Tibial artery (tissue), 4 donors: Measurements from ENCODE around the gene NEGR1.

ENCODE experiments used
- DNase-seq, 2 donors: peaks; one replicate each; pipeline ENCODE4 v3.0.0-alpha.2; 2019
- H3K27ac ChIP-seq, 2 donors: fragments of 200-600 bp; sonication (generic) in 1 of 2; 1 replicate in 1 of 2; 2 replicates in 1 of 2; pipeline ENCODE4 v1.5.1; 2018 to 2019; ENCODE audit warnings: mild to moderate bottlenecking in 1 of 2
- H3K27me3 ChIP-seq, 2 donors: fragments of 200-600 bp; sonication (generic) in 1 of 2; one replicate each; pipeline versions ENCODE4 v1.5.1 to v1.6.0; 2016 to 2019
- H3K36me3 ChIP-seq, 3 donors: fragments of 200-600 bp; sonication (generic) in 2 of 3; one replicate each; pipeline ENCODE4 v1.5.1; 2016 to 2019; ENCODE audit warnings: mild to moderate bottlenecking in 2 of 3
- H3K4me1 ChIP-seq, 4 donors: fragments of 200-600 bp; sonication (generic) in 2 of 4; 1 replicate in 3 of 4; 2 replicates in 1 of 4; pipeline ENCODE4 v1.5.1; 2016 to 2019
- H3K4me3 ChIP-seq, 2 donors: fragments of 200-600 bp; sonication (generic) in 1 of 2; 1 replicate in 1 of 2; 2 replicates in 1 of 2; pipeline ENCODE4 v1.5.1; 2018 to 2019; ENCODE audit warnings: mild to moderate bottlenecking in 2 of 2
- H3K9me3 ChIP-seq, 3 donors: fragments of 200-600 bp; sonication (generic) in 1 of 3; one replicate each; pipeline ENCODE4 v1.5.1; 2016 to 2019
- CTCF ChIP-seq, 2 experiments: fragments of 200-600 bp in 1 of 2; fragments of 450-650 bp in 1 of 2; IDR thresholded peaks; one replicate each; pipeline ENCODE4 v1.5.1; 2017 to 2019; ENCODE audit warnings: antibody characterized with exemption in 2 of 2, mild to moderate bottlenecking in 1 of 2, moderate library complexity in 1 of 2
- intact Hi-C: fragments of 100-400 bp; cut with DNase I; formaldehyde crosslinking; loops from one replicate; pipeline ENCODE4 v1.15.0; 2023; ENCODE audit warnings: low total_unique reads

Gene NEGR1

GRCh38 chr1:71357708-71358107 lies 924.6 kb downstream of the NEGR1 start:
- no peaks in the 10 kb centered on the region for H3K36me3 ChIP-seq
- no peaks in the 10 kb centered on the region for H3K4me1 ChIP-seq
- no peak overlapping the region for H3K4me3 ChIP-seq
- peaks cover 0 to 4% (median 0%) of the 10 kb centered on the region in 3 donors for H3K9me3 ChIP-seq
- intact Hi-C loops, result no loop called here
- TF ChIP-seq CTCF (IDR thresholded peaks at IDR 0.05), result no peak
- H3K27ac ChIP-seq, result no peak overlapping the region
- no peaks in the 10 kb centered on the region for H3K27me3 ChIP-seq
- DNase-seq, result no peak

GRCh38 chr1:71351438-71351837 lies 930.9 kb downstream of the NEGR1 start:
- intact Hi-C loops, result no loop called here
- no peaks in the 10 kb centered on the region for H3K27me3 ChIP-seq
- no peak overlapping the region for H3K4me3 ChIP-seq
- TF ChIP-seq CTCF (IDR thresholded peaks at IDR 0.05), result no peak
- no peak overlapping the region for H3K27ac ChIP-seq
- DNase-seq, result no peak
- H3K36me3 ChIP-seq, result no peaks in the 10 kb centered on the region
- peaks cover 0 to 4% (median 0%) of the 10 kb centered on the region in 4 donors for H3K4me1 ChIP-seq
- no peaks in the 10 kb centered on the region for H3K9me3 ChIP-seq

- peaks cover 0 to 4% (median 0%) of the 10 kb centered on the region in 4 donors for H3K4me1 ChIP-seq
- no peak overlapping the region for H3K4me3 ChIP-seq
- no peaks in the 10 kb centered on the region for H3K36me3 ChIP-seq
- intact Hi-C loops, result no loop called here
- H3K9me3 ChIP-seq, result no peaks in the 10 kb centered on the region
- no peaks in the 10 kb centered on the region for H3K27me3 ChIP-seq
- no peak for TF ChIP-seq CTCF (IDR thresholded peaks at IDR 0.05)
- no peak for DNase-seq
- H3K27ac ChIP-seq, result no peak overlapping the region
These were observed 931.5 kb downstream of the NEGR1 start for GRCh38 chr1:71350805-71351204.

GRCh38 chr1:71350330-71350729 lies 932.0 kb downstream of the NEGR1 start:
- H3K36me3 ChIP-seq, result no peaks in the 10 kb centered on the region
- TF ChIP-seq CTCF (IDR thresholded peaks at IDR 0.05), result no peak
- H3K4me3 ChIP-seq, result no peak overlapping the region
- peaks cover 0 to 4% (median 0%) of the 10 kb centered on the region in 4 donors for H3K4me1 ChIP-seq
- intact Hi-C loops, result no loop called here
- no peak overlapping the region for H3K27ac ChIP-seq
- no peaks in the 10 kb centered on the region for H3K9me3 ChIP-seq
- no peaks in the 10 kb centered on the region for H3K27me3 ChIP-seq
- DNase-seq, result no peak
